Cardiac fibroblast (primary cell): ENCODE results near the gene TWSG1.
"Not testable (repeated sequence)": the region's sequence is repeated elsewhere in the genome, so short reads cannot be mapped to it uniquely, and the experiment has no call there.

Experiments
- DNase-seq, 2 donors: peaks; one replicate each; pipeline versions ENCODE4 v3.0.0 to v3.0.0-alpha.2; 2010; ENCODE audit warnings: low read depth in 2 of 2
- H3K4me3 ChIP-seq, 2 donors: replicated peaks in 1 of 2; 1 replicate in 1 of 2; 2 replicates in 1 of 2; pipeline ENCODE4 v1.5.1; 2011; ENCODE audit warnings: low read depth in 2 of 2, low read length in 2 of 2, mild to moderate bottlenecking in 2 of 2, moderate library complexity in 1 of 2
- CTCF ChIP-seq: IDR thresholded peaks from one replicate; pipeline ENCODE4 v1.5.1; 2011; ENCODE audit warnings: low read depth, mild to moderate bottlenecking, low read length, inconsistent platforms

TWSG1 gene

DNA sequence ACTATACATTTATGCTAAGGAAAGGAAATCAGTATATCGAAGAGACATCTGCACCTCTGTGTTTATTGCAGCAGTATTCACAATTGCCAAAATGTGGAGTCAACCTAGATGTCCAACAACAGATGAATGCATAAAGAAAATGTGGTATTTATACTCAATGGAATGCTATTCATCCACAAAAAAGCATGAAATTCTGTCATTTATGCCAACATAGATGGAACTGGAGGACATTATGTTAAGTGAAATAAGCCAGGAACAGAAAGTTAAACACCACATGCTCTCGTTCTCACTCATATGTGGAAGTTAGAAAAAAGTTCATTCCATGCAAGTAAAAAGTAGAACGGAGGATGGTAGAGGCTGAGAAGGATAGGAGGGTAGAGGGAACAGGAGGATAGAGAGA lies 59.5 kb downstream of the TWSG1 start:
- no peak for TF ChIP-seq CTCF
- no peak for DNase-seq
- H3K4me3 ChIP-seq = no peak overlapping the region

DNA sequence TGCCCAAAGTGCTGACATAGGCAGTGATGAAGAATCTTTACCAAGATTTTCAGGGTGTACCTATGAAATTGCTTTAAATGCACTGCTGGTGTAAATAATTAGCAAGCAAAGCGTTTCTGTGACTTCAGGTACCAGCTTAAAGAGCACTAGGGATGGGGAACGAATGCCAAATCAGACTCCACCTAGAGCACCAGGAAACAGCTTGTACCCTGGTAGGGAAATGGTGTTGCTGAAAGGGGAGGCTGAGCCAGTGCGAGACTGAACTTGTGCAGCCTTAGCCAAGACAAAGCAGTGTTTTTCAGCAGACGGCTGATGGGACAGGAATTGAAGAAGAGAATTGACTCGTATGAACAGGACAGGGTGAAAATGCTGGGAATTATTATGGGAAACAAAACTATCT lies 65.6 kb downstream of the TWSG1 start:
- TF ChIP-seq CTCF = no peak
- no peak overlapping the region for H3K4me3 ChIP-seq
- no peak for DNase-seq

GRCh38 chr18:9401176-9401575 lies 66.6 kb downstream of the TWSG1 start:
- DNase-seq = peak; percentile 16 to 38
- no peak for TF ChIP-seq CTCF
- no peak overlapping the region for H3K4me3 ChIP-seq

GRCh38 chr18:9402358-9403007 lies 67.9 kb downstream of the TWSG1 start:
- not testable (repeated sequence) for DNase-seq, H3K4me3 ChIP-seq

- DNase-seq = no peak
- no peak for TF ChIP-seq CTCF
- H3K4me3 ChIP-seq = no peak overlapping the region
Measured at GRCh38 chr18:9403795-9404564, 69.4 kb downstream of the TWSG1 start.

GRCh38 chr18:9404565-9405060 lies 70.0 kb downstream of the TWSG1 start:
- no peak for TF ChIP-seq CTCF
- DNase-seq = peak; percentile 45 to 51
- no peak overlapping the region for H3K4me3 ChIP-seq

DNA sequence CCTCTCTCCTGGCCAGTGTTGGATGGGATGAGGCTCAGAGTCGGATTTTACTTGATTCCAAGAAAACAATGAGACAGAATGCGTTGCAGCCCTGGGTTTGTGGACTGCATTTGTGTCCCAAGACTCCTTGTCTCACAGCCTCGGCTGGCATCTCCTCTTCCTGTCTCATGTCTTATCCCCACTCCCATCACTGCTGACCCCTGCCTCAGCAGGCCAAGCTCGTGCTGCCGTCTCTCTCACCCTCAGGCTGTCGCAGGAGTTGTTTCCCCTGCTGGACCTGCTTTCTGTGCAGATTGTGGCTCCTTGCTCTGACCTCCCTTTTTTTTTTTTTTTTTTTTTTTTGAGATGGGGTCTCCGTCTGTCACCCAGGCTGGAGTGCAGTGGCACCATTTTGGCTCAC lies 70.6 kb downstream of the TWSG1 start:
- no peak for TF ChIP-seq CTCF
- no peak overlapping the region for H3K4me3 ChIP-seq
- DNase-seq = no peak
